Activated naive CD4-positive, alpha-beta T cell treated with anti-CD3 and anti-CD28 coated beads, Interleukin-2, amount 10 ng/mL, durations not matched to agents 7 days and 5 days (primary cell): Measurements from ENCODE around the gene LRP8.

Experiments
- CTCF ChIA-PET: fragments of 350-600 bp; sonication (Branson Sonifier 250); formaldehyde crosslinking; loops from one replicate; lab custom pipeline; 2021; ENCODE audit warnings: antibody characterized with exemption; lab: Charles Lee
- DNase-seq: peaks from one replicate; pipeline ENCODE4 v3.0.0-alpha.2; 2020
- H3K27ac Mint-ChIP-seq: one replicate; pipeline ENCODE4 v1.8.0; 2021; ENCODE audit warnings: mild to moderate bottlenecking, moderate library complexity, mixed read lengths
- H3K27me3 Mint-ChIP-seq: one replicate; pipeline ENCODE4 v1.8.0; 2021; ENCODE audit warnings: mild to moderate bottlenecking, mixed read lengths
- H3K36me3 Mint-ChIP-seq: one replicate; pipeline ENCODE4 v1.8.0; 2021; ENCODE audit warnings: mixed read lengths
- H3K4me1 Mint-ChIP-seq: one replicate; pipeline ENCODE4 v1.8.0; 2021; ENCODE audit warnings: mixed read lengths
- H3K4me3 Mint-ChIP-seq: one replicate; pipeline ENCODE4 v1.8.0; 2021; ENCODE audit warnings: mild to moderate bottlenecking, moderate library complexity, mixed read lengths
- H3K9me3 Mint-ChIP-seq: one replicate; pipeline ENCODE4 v1.8.0; 2021; ENCODE audit warnings: mixed read lengths

LRP8 gene

GRCh38 chr1:53242381-53242780, 85.5 kb downstream of the LRP8 start:
- H3K27me3 Mint-ChIP-seq: peaks cover 4% of the 10 kb centered on the region
- H3K36me3 Mint-ChIP-seq: peaks cover 22% of the 10 kb centered on the region
- H3K4me1 Mint-ChIP-seq: peaks cover 16% of the 10 kb centered on the region
- no peak overlapping the region for H3K27ac Mint-ChIP-seq
- DNase-seq: no peak
- H3K4me3 Mint-ChIP-seq: no peak overlapping the region
- no peaks in the 10 kb centered on the region for H3K9me3 Mint-ChIP-seq
- CTCF ChIA-PET: no interaction called here

- no peaks in the 10 kb centered on the region for H3K9me3 Mint-ChIP-seq
- H3K4me1 Mint-ChIP-seq: peaks cover 19% of the 10 kb centered on the region
- peaks cover 4% of the 10 kb centered on the region for H3K27me3 Mint-ChIP-seq
- CTCF ChIA-PET: interaction anchor here (0.9 kb wide), 1 partner anchor 151 kb away, joined by 3 read pairs; no protein-coding TSS in a partner anchor
- H3K36me3 Mint-ChIP-seq: peaks cover 21% of the 10 kb centered on the region
- H3K4me3 Mint-ChIP-seq: no peak overlapping the region
- DNase-seq: no peak
- no peak overlapping the region for H3K27ac Mint-ChIP-seq
Observed at GRCh38 chr1:53241828-53242227, 86.0 kb downstream of the LRP8 start.

- peak; percentile 96 for DNase-seq
- H3K27me3 Mint-ChIP-seq: peaks cover 4% of the 10 kb centered on the region
- peak within 1 kb of the TSS; percentile 92 for H3K4me3 Mint-ChIP-seq
- peak within 1 kb of the TSS; percentile 95 for H3K27ac Mint-ChIP-seq
- peaks cover 25% of the 10 kb centered on the region for H3K36me3 Mint-ChIP-seq
- H3K4me1 Mint-ChIP-seq: peaks cover 30% of the 10 kb centered on the region
- no peaks in the 10 kb centered on the region for H3K9me3 Mint-ChIP-seq
- CTCF ChIA-PET: no interaction called here
Observed at GRCh38 chr1:53238197-53239155, 89.4 kb downstream of the LRP8 start, which contains the start of gene MAGOH. MAGOH (minus strand) TSS chr1:53238518; CDS start chr1:53238448, 70 bp downstream.

- Mint-ChIP-seq H3K9me3 (no peaks in the 10 kb centered on the region), H3K27me3 (peaks cover 4% of the 10 kb centered on the region), H3K36me3 (peaks cover 29% of the 10 kb centered on the region), H3K27ac (peak overlapping the region; percentile 95), H3K4me3 (peak overlapping the region; percentile 92), H3K4me1 (peaks cover 30% of the 10 kb centered on the region)
- DNase-seq: no peak
- CTCF ChIA-PET: no interaction called here
Observed at GRCh38 chr1:53237638-53238037, 90.2 kb downstream of the LRP8 start.

- CTCF ChIA-PET: no interaction called here
- no peak for DNase-seq
- Mint-ChIP-seq H3K36me3 (peaks cover 4% of the 10 kb centered on the region), H3K9me3 (no peaks in the 10 kb centered on the region), H3K4me3 (peak overlapping the region; percentile 87), H3K4me1 (peaks cover 25% of the 10 kb centered on the region), H3K27ac (peak overlapping the region; percentile 96), H3K27me3 (no peaks in the 10 kb centered on the region)
Observed at GRCh38 chr1:53220962-53221286, 106.9 kb downstream of the LRP8 start.

- H3K36me3 Mint-ChIP-seq: peaks cover 5% of the 10 kb centered on the region
- peak; percentile 96 for DNase-seq
- no peaks in the 10 kb centered on the region for H3K9me3 Mint-ChIP-seq
- CTCF ChIA-PET: no interaction called here
- no peaks in the 10 kb centered on the region for H3K27me3 Mint-ChIP-seq
- H3K27ac Mint-ChIP-seq: peak within 1 kb of the TSS; percentile 96
- H3K4me3 Mint-ChIP-seq: peak within 1 kb of the TSS; percentile 87
- peaks cover 25% of the 10 kb centered on the region for H3K4me1 Mint-ChIP-seq
Observed at GRCh38 chr1:53220171-53220961, 107.5 kb downstream of the LRP8 start, which contains the start of gene CZIB. CZIB (minus strand) TSS chr1:53220634; CDS start chr1:53220575, 59 bp downstream.

GRCh38 chr1:53219711-53220110, 108.2 kb downstream of the LRP8 start:
- H3K4me3 Mint-ChIP-seq: peak overlapping the region; percentile 87
- peaks cover 25% of the 10 kb centered on the region for H3K4me1 Mint-ChIP-seq
- peak overlapping the region; percentile 96 for H3K27ac Mint-ChIP-seq
- no peaks in the 10 kb centered on the region for H3K9me3 Mint-ChIP-seq
- H3K27me3 Mint-ChIP-seq: no peaks in the 10 kb centered on the region
- peaks cover 6% of the 10 kb centered on the region for H3K36me3 Mint-ChIP-seq
- no peak for DNase-seq
- CTCF ChIA-PET: no interaction called here

- CTCF ChIA-PET: interaction anchor here (1.4 kb wide), 1 partner anchor 34 kb away, joined by 3 read pairs; no protein-coding TSS in a partner anchor
- peaks cover 9% of the 10 kb centered on the region for H3K36me3 Mint-ChIP-seq
- peaks cover 25% of the 10 kb centered on the region for H3K4me1 Mint-ChIP-seq
- DNase-seq: no peak
- no peaks in the 10 kb centered on the region for H3K9me3 Mint-ChIP-seq
- no peak overlapping the region for H3K4me3 Mint-ChIP-seq
- H3K27ac Mint-ChIP-seq: no peak overlapping the region
- H3K27me3 Mint-ChIP-seq: no peaks in the 10 kb centered on the region
Observed at GRCh38 chr1:53218201-53218600, 109.7 kb downstream of the LRP8 start.

- Mint-ChIP-seq H3K9me3 (no peaks in the 10 kb centered on the region), H3K27ac (no peak overlapping the region), H3K4me1 (peaks cover 10% of the 10 kb centered on the region), H3K36me3 (peaks cover 35% of the 10 kb centered on the region), H3K27me3 (no peaks in the 10 kb centered on the region), H3K4me3 (no peak overlapping the region)
- DNase-seq: no peak
- CTCF ChIA-PET: no interaction called here
Observed at GRCh38 chr1:53214376-53214940, 113.4 kb downstream of the LRP8 start.

GRCh38 chr1:53210954-53211353, 116.9 kb downstream of the LRP8 start:
- peaks cover 63% of the 10 kb centered on the region for H3K36me3 Mint-ChIP-seq
- no peaks in the 10 kb centered on the region for H3K27me3 Mint-ChIP-seq
- H3K27ac Mint-ChIP-seq: no peak overlapping the region
- peaks cover 12% of the 10 kb centered on the region for H3K9me3 Mint-ChIP-seq
- DNase-seq: no peak
- no peak overlapping the region for H3K4me3 Mint-ChIP-seq
- CTCF ChIA-PET: no interaction called here
- no peaks in the 10 kb centered on the region for H3K4me1 Mint-ChIP-seq

GRCh38 chr1:53210352-53210751, 117.5 kb downstream of the LRP8 start:
- no peaks in the 10 kb centered on the region for H3K4me1 Mint-ChIP-seq
- peaks cover 66% of the 10 kb centered on the region for H3K36me3 Mint-ChIP-seq
- CTCF ChIA-PET: interaction anchor here (1.1 kb wide), 1 partner anchor 12 kb away, joined by 3 read pairs; no protein-coding TSS in a partner anchor
- H3K9me3 Mint-ChIP-seq: peaks cover 13% of the 10 kb centered on the region
- H3K27ac Mint-ChIP-seq: no peak overlapping the region
- DNase-seq: no peak
- no peaks in the 10 kb centered on the region for H3K27me3 Mint-ChIP-seq
- no peak overlapping the region for H3K4me3 Mint-ChIP-seq

GRCh38 chr1:53207726-53208125, 120.1 kb downstream of the LRP8 start:
- H3K27ac Mint-ChIP-seq: no peak overlapping the region
- H3K36me3 Mint-ChIP-seq: peaks cover 85% of the 10 kb centered on the region
- no peak overlapping the region for H3K4me3 Mint-ChIP-seq
- CTCF ChIA-PET: no interaction called here
- H3K4me1 Mint-ChIP-seq: no peaks in the 10 kb centered on the region
- no peaks in the 10 kb centered on the region for H3K27me3 Mint-ChIP-seq
- H3K9me3 Mint-ChIP-seq: peaks cover 22% of the 10 kb centered on the region
- DNase-seq: no peak

- peaks cover 22% of the 10 kb centered on the region for H3K9me3 Mint-ChIP-seq
- peaks cover 88% of the 10 kb centered on the region for H3K36me3 Mint-ChIP-seq
- CTCF ChIA-PET: no interaction called here
- H3K27ac Mint-ChIP-seq: no peak overlapping the region
- H3K4me1 Mint-ChIP-seq: no peaks in the 10 kb centered on the region
- H3K27me3 Mint-ChIP-seq: no peaks in the 10 kb centered on the region
- no peak overlapping the region for H3K4me3 Mint-ChIP-seq
- DNase-seq: no peak
Observed at GRCh38 chr1:53206735-53207379, 121.0 kb downstream of the LRP8 start.
